HG03196 (cell line): Measurements from ENCODE around the gene FAAP100.
A peak's percentile ranks its signal among the peaks of the same experiment; 100 is the strongest.

Source experiments
- ATAC-seq: cut with Tn5 transposase; IDR thresholded peaks from one replicate; pipeline ENCODE4 v1.9.1; 2021; ENCODE audit not compliant: unreplicated experiment

Gene FAAP100

DNA sequence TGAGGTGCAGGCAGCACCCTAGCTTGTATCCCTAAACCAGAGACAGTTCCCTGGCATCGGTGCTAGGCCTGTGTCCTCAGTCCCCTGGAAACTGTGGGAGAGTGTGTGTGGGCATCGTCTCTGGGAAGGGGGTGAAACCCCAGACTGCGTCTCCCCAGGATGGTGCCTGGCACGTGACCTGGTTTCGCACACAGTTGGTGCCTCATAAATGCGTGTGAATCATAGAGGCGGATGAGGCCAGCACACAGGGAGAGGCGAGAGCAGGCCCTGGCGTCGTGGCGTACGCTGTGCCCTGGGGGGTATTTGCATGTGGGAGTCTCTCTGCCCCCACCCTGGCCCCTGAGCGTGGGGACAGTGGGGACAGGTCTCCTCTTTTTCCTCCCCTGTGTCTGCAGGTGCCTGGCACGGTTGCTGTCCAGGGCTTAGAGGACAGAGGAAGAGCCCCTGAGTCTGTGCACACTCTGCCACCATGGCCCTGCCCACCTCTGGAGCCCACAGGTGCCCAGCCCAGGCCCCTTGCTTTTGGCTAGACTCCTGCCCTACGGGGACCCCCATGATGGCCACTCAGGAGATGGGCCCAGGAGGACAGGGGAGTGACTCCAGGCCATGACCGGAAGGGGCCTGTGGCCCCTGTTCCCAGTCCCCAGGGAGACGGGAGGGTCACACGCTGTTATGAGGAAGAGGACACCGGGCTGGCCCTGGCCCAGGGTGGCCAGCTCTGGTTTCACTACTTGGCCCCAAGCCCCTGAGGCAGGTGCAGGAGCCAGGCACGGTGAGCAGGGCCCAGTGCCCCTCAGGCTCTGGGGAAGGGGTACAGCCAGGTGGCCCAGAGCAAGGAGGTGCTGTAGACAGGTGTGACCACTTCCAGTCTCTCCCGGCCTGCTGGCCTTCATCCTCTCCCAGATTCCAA lies 25.2 kb downstream of the FAAP100 start:
- ATAC-seq, result no peak

- no peak for ATAC-seq
These were observed 27.3 kb downstream of the FAAP100 start for GRCh38 chr17:81524865-81525159.

DNA sequence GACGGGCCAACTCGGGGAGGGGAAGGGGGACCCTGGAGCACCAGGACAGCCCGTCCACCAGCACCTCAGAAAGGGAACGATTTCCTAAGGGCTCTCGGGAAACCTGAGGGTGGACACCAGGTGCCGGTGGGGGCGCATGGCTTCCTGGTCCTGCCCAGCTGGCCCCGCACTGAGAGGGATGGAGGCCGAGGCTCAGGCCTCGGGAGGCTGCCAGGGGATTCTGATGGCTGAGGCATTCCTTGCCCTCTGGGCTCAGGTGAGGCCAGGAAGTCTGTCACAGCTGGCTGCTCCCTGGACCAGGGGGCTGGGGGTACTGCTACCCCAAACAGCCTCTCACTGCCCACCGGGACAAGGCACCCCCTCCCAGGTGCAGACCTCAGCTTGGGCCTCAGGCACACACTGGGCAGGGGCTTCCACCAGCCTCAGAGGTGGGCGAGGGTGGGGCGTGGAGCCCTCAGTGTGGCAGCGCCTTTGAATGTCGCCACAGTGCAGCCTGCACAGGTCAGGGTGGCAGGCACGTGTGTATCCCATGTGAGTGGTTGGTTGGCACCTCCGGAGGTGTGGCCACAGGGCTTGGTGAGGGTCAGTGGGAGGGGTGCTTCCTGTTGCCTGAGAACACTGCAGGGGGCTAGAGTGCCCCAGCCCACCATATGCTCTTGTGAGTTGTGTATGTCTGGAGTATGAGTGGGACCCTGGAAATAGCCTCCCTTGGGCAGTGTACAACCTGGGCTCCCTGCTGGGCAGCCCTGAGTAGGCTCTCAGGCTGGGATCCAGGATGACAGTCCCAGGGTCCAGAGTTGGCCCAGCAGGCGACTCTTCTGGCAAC lies 27.9 kb downstream of the FAAP100 start:
- no peak for ATAC-seq

DNA sequence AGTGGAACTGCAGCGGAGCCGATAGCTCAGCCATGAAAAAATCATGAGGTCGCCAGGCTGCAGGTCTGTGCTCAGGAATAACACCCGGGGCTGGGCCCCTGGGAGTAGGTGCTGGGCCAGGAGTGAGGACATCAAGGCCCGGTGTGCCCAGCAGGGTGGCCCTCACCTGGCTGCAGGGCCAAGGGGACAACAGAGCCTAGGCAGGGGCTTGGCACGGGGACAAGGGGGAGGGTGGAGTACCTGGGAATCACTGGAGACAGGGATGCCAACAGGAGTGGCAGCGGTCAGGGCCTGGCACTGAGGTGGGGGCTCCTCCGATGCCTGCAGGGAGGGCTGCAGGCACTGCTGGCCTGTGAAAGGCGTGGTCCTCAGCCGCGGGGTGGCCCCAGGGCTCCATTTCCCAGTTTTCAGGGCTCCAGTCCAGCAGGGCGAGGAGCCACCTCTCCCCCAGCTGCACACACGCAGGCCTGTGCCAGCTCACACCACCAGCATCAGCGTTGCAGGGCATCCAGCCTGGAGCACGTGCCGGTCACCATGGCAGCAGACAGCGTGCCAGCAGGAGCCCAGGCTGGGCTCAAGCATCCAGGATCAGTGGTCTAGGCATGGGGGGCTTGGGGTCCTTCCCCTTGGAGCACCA lies 28.6 kb downstream of the FAAP100 start:
- ATAC-seq, result no peak

GRCh38 chr17:81522491-81523401 lies 29.4 kb downstream of the FAAP100 start:
- no peak for ATAC-seq

DNA sequence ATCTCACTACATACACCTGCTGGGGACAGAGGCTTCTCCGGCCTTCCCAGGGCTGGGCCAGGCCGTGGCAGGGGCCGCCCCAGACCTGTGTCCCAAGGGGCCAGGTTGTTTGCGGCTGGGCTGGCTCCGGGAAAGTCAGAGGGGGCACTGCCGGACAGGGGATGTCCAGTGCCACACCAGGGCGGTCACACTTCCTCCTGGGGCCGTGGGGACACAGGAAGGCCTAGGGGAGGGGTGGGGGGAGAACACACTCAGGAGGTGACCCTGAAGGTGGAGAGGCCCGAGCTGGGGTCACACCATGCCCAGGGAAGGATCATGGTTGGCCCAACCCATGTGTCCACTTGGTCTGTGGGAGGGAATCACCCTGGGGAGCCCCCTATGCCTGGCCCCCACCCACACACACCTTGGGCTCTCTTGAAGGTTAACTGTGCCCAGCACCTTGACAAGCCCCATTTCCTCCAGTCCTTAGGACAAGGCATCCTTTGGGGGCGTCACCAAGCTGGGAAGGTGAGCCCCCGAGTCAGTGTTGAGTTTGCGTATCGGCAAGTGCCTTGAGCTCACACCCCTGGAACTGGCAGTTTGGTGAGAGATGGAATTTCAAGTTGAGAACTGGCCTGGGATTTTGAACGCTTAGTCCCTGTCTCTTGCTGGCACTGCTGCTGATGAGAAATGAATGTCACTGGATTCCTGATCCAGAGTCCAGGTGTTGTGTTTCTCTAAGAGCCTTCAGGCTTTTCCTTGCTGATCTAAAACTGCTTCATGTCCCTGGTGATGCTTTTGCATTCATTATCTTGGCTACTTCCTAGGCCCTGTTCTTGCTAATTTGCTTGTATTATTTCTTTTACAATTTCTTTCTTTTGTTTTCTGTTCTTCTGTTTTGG lies 31.9 kb downstream of the FAAP100 start:
- ATAC-seq, result no peak

- no peak for ATAC-seq
These were observed 32.7 kb downstream of the FAAP100 start for GRCh38 chr17:81519284-81520020.

- ATAC-seq, result no peak
These were observed 33.3 kb downstream of the FAAP100 start for GRCh38 chr17:81518785-81519283.

DNA sequence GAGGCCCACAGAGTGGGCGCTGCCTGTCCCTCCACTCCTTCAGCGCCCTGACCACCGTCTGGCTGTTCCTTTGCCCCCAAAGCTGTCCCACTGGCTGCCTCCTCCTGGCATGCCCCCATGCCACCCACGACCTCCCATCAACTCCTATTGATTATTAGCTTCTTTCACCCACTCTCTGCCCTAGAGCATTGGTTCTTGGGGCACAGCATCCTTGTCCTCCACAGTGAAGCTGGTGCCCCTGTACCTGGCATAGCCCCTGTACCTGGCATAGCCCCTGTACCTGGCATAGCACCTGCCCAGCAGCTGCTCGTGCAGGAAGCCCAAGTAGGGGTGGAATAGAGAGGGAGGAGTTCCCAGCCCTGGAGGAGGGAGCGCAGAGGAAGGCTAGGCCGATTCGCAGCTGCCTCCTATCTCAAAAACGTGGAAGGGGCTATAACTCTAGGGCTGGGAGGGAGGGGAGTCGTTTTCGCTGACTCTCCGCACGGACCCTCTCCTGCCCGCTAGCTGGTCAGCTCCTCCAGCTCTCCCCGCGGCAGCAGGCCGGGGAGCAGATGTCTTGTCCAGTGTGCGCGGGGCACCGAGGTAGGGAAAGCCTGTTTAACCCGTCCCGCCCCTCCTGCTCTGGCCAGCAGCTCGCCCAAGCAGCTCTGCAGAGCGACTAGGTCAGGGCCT lies 33.9 kb downstream of the FAAP100 start:
- no peak for ATAC-seq

DNA sequence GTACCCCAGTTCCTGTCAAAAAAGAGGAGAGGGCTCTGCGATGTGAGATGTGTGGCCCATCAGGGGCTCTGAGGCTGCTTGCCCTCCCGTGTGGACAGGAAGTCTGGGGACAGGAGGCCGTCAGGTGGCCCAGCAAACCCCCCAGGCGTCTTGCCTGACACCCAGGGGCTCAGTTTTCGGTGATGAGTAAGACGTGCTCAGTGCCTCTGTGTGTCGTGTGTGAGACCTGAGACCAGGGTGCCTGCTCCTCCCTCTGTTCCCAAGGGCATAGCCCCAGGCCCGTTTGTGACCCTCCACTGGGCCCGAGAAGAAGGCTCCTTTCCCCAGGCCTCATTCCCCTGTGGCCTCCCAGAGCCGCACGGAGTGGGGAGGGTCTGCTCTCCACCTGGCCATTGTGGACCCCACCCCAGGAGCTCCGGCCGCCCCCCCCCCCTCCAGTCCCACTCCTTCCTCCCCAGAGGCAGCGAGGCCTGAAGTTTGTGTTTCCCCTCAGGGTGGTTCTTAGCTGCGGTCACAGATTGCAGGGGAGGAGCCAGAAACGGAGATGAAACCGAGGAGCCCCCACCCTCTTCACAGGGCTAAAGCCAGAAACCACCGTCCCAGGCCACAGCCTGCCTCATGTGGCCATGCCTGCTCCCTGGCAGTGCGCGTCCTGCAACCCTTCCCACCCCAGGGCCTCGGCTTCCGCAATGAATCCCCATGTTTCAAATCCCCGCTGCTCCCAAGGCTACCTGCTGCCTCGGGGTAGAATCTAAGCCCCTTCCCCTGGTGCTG lies 34.6 kb downstream of the FAAP100 start:
- ATAC-seq, result peak; percentile 23

DNA sequence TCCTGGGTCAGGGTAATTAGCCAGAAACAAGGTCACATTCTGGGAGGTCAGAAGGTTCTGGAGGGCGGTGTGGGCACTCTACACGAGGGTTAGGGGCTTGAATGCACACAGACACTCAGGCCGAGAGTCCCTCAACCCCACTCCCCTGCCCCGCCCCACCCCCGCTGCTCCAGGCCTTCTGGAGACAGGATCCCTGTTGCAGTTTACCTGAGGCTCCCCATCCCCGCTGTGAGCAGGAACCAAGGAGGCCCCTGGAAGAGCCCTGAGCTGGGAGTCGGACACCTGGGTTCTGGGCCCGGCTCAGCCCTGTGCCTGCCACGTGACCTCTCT lies 35.2 kb downstream of the FAAP100 start:
- no peak for ATAC-seq

GRCh38 chr17:81516439-81516838 lies 35.7 kb downstream of the FAAP100 start:
- no peak for ATAC-seq

DNA sequence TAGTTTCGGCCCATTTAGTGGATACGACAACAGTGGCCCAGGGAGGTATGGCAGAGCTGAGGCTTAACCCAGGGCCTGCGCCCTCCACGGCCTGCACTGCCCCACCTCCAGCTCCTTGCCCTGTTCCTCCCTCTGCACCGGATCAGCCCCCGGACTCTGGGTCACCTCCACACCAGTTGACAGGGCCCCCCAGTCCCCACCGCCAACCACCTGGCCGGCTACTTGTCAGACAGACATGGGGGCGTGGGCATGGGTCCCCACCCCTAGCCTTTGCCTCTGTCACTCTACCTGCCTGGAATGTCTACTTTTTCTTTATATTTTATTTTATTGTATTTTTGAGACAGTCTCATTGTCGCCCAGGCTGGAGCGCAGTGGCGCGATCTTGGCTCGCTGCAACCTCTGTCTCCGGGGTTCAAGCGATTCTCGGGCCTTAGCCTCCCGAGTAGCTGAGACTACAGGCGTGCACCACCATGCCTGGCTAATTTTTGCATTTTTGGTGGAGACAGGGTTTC lies 36.6 kb downstream of the FAAP100 start:
- no peak for ATAC-seq

- peak; percentile 20 for ATAC-seq
These were observed 37.2 kb downstream of the FAAP100 start for GRCh38 chr17:81514739-81515529.

DNA sequence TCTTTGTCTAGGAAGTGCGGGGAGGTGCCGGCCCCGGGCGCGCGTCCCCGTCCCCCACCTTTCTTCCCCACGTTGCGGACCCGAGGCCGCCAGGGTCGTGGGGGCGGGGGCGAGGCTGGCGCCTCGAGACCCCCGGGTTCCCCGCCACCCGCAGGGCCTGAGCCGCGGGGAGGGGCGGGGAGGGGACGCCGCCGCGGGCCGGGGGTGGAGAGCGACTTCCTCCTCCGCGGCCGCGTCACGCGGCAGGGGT lies 37.7 kb downstream of the FAAP100 start:
- ATAC-seq, result no peak

GRCh38 chr17:81513753-81514488 lies 38.2 kb downstream of the FAAP100 start:
- no peak for ATAC-seq
